HG03060 (cell line): ENCODE results near the gene PPP2R2C.

Experiments
- ATAC-seq: cut with Tn5 transposase; IDR thresholded peaks from one replicate; pipeline ENCODE4 v1.9.1; 2021; ENCODE audit warnings: low read depth, moderate number of reproducible peaks; ENCODE audit not compliant: unreplicated experiment

PPP2R2C gene

GRCh38 chr4:6494431-6495295 is 22.2 kb upstream of the PPP2R2C start:
- no peak for ATAC-seq

GRCh38 chr4:6493658-6494304 is 21.4 kb upstream of the PPP2R2C start:
- ATAC-seq: no peak

GRCh38 chr4:6492861-6493657 is 20.6 kb upstream of the PPP2R2C start:
- no peak for ATAC-seq

DNA sequence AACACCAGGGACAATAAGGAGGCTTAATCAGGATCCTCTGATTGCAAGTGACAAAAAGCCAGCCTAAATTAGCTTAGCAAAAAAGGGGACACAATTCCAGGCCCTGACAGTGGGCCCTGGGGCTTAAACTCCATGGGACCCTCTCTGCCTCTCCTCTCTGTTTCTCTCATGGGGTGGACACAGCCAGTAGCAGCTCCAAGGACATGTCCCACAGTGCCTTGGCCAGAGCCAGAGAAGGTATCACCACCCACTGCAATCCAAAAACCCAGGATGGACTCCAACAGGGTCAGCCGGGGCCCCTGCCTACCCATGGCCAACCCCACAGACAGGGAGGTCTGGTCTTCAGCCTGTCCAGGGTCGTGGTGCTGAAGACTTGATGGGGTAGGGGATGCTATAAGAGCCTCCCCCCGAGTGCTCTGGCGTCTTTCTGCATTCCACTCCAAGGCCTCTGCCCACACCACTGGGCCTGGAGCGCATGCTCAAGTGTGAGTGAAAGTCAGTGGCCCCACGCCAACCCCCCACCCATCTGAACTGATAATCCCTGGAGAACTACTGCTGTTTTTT is 19.7 kb upstream of the PPP2R2C start:
- ATAC-seq: no peak

DNA sequence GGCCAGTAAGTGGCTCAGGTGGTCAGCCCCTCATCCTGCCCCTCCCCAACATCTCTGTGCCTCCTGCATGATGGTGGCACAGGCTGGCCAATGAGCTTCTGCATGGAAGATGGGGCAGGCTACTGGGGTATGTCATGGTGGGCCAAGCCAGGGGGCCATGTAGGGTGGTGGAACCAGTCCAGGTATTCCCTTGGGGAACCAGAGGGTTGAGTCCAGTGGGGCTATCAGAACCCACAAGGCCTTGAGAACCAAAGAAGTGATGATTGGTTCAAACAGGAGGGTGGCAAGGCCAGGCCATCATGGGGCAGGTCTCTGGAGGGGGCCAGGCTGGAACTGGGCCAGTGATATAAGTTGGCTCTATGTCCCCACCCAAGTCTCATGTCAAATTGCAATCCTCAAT is 18.8 kb upstream of the PPP2R2C start:
- no peak for ATAC-seq

- no peak for ATAC-seq
These were observed 17.5 kb upstream of the PPP2R2C start for GRCh38 chr4:6489927-6490326.

DNA sequence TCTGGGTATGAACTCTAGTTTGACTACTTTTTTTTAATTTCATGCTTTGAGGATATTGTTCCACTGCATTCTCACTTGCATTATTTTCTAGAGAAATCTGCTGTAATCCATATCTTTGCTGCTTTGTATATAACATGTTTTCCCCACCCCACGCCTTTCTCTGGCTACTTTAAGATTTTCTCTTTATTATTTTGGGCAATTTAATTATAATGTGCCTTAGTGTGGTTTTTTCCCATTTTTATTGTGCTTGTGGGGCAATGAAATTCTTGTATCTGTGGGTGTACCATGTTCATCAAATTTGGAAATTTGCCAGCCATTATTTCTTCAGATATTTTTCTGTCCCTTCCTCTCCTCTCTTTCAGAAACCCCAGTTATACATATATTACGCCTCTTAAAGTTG is 15.1 kb upstream of the PPP2R2C start:
- ATAC-seq: no peak

DNA sequence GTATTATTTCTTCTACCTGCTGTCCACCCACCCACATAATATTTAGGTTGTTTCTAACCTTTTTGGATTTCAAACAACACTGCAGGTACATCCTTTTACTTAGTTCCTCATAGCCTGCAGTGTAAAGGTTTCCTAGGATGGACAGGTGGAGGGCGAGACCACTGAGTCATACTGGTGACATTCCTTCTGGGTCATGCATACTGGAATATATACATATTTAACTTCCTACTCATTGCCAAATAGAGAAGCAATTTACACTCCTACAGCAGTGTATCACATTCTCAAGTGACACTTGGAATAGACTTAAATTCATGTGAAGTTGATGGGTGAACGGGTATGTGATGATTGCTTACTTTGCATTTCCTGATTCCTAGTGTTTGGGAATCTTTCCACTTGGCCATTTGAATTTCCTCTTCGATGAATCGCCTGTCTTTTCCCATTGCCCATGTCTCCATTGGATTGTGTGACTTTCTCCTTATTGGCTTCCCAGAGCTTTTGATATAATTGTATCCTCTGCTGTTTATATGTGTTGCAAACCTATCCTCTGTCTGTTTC is 8.2 kb upstream of the PPP2R2C start:
- no peak for ATAC-seq

DNA sequence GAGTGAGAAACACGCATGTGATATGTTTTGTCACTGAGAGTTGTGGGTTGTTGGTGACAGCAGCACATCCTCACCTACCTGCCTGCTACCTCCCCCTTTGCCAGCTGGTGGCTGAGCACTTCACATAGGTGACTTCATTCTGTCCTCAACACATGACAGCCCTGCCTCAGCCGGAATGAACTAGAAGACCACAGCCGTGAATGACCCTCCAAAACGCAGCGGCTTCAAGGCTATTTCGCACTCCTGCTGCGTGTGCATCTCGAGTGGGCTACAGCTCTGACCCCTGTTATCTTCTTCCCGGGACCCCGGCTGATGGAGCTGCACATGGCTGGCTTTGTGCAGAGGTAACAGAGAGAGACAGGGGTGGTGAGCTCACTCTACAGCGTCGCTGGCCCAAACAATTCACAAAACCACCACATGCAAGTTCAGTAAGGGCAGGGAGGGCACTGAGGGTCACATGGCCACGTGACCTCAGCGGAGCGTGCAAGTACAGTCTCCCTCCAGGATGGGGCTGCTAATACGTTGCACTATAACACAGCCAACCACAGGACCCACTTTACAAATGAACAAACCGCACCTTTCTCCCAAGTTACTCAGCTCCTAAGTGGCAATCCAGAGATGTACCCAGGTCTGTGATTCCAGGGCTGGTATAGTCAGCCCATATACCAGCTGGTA is 6.3 kb upstream of the PPP2R2C start:
- ATAC-seq: no peak

- ATAC-seq: no peak
These were observed 4.5 kb upstream of the PPP2R2C start for GRCh38 chr4:6476893-6477292.

DNA sequence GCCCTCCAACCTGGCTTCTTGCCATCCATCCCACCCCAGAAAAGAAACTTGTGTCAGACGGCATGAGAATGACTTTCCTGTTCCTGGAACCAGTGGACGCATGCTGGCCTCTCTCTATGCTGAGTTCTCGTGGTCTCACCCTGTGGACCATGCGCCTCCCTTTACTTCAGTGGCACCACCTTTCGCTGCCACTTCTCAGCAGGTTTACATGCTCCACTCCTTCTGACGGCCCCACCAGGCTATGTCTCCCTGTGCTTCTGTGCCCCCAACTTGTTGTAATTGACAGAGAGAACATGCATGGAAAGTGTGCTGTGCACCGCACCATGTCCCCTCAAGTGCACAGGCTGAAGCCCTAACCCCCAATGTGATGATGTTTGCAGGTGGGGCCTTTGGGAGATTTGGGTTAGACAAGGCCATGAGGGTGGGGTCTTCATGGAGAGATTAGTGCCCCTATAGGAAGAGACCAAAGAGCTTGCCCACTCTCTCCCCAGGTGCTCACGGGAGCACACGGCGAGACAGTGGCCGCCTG is 3.1 kb upstream of the PPP2R2C start:
- no peak for ATAC-seq

DNA sequence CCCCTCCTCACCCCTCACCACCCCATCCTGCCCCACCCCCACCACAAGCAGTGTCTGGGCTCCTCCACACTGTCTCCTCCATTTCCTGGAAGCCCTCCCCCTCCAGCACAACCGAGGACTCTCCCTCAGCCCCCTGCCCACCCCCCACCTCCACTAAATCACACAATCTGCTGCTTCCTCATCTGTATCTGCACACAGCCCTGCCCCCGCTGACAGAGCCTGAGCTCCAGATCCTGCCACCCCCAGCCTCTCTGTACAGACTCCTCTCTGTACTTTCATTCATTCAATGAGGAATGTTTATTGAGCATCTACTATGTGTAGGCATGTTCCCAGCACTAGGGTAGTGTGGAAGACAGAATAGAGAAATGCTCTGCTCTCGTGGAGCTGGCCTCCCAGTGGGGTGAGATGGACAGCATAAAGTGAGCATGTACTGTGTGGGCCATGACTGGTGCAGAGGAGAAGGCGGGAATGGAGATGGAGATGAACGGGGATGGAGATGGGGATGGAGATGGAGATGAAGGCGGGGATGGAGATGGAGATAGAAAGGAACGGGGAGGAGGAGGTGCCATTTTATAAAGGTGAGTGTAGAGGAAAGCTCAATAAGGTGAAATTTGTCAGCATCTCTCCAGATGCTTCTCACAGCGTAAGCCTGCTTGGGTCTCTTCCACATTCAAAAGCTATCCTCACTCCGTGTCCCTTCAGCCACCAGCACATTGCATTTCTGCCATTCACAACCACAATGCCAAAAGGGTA is 2.5 kb upstream of the PPP2R2C start:
- ATAC-seq: no peak

GRCh38 chr4:6474053-6474568 is 1.7 kb upstream of the PPP2R2C start:
- ATAC-seq: no peak

DNA sequence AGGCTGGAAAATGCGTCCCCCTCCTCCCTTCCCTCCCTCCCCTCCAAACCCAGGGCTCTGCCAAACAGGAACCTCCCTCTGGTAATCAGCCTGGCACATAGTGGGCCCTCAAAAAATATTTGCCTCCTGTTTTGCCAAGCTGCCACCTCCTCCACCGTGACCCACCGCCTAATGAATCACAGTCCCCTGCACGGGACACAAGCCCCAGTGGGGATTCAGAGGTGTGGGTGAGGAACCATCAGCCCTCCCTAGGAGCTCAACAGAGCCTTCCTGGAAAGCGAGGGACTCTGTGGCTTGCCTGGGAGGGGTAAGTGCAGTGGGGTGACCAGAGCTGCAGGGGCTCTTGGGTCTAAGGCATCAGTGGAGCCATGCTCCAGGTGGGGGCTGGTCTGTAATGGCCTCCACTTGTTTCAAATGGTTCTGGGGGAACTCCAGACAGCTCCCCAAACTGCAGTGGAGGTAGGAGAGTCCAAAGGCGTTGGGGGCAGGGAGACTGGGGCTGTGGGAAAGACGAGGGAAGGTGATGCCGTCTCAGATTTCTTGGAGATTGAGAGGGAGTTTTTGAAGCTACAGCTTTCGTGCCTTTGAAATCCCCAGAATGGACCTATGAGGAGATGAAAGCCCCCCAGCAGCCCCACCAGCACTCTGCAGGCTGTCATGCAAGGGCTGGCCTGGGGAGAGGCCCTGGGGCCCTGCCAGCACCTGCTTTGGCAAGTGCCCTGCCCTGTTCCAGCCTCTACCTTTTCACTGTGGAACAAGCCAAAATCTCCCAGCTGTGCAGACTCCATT is 1.0 kb upstream of the PPP2R2C start:
- no peak for ATAC-seq

DNA sequence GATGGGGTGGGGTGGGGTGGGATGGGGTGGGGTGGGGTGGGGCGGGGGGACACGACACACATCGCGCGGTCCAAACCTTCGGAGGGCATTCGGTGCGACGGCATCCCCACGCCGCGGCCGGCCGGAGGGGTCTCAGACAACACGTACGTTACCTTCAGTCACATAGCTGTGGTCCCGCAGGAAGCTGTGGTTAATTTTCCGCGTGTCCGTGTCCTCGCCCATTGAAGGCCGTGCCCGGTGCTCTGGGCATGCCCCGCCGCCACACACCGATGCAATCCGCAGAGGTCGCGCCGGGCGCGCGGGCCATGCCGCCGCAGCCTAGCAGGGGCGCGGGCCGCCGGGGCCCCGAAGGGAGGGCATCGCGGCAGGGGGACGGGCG is 417 bp downstream of the PPP2R2C start:
- no peak for ATAC-seq

DNA sequence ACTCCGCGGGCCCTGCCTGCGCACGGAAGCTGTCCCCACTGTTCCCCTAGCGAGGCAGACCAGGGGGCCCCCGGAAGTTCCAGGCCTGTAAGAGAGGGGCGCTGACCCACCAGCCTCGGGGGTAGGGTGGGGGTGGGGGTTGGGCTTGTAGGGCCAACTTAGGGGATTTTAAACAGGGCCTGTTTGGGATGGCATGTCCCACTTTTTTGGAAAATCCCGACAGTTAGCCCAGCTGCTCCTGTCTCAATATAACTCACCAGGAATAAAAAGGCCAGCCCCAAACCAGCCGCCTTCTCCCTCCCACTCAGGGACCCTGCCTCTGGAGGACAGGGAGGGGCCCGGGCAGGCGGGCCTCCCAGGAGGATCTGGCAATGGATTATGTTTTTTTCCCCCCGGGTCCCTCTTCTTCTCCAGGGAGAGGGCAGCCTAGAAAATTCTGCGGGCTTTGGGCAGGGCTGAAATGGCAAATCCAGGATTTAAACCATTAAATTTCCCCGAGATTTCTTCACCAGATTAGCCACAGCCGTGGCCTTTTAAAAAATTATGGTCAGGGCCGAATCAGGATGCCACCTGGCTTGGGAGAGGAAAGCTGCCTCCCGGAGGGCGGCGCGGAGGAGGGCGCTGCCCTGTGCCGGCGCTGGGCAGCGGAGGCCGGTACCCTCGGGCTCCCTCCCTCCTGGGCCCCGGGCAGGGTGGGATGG is 957 bp downstream of the PPP2R2C start:
- ATAC-seq: no peak

GRCh38 chr4:6470502-6471306 is 1.7 kb downstream of the PPP2R2C start:
- no peak for ATAC-seq
